Measurements from ENCODE around the gene CPNE9.

CPNE9 gene

GRCh38 chr3:9676785-9677184, 26.8 kb upstream of the CPNE9 start:
- Histone ChIP-seq H3K9ac (ENCODE audit: low read depth, low read length) (peak overlapping the region; percentile 49; the same call in 1 of the 2 replicates), H3K4me1 (ENCODE audit: insufficient read depth, low read length) (no peaks in the 10 kb centered on the region; the same call in 1 of the 2 replicates), H3K27ac (ENCODE audit: low read depth, low read length) (no peak overlapping the region), H3K9me3 (ENCODE audit: insufficient read depth, low read depth, low read length) (no peaks in the 10 kb centered on the region), H3K27me3 (ENCODE audit: insufficient read depth, low read length) (no peaks in the 10 kb centered on the region), H3K4me3 (ENCODE audit: low read length) (no peak overlapping the region), H3K36me3 (ENCODE audit: insufficient read depth, low read length) (peaks cover 82% of the 10 kb centered on the region)
- WGBS = 82% methylated on average over 6 of the region's 6 CpGs

DNA sequence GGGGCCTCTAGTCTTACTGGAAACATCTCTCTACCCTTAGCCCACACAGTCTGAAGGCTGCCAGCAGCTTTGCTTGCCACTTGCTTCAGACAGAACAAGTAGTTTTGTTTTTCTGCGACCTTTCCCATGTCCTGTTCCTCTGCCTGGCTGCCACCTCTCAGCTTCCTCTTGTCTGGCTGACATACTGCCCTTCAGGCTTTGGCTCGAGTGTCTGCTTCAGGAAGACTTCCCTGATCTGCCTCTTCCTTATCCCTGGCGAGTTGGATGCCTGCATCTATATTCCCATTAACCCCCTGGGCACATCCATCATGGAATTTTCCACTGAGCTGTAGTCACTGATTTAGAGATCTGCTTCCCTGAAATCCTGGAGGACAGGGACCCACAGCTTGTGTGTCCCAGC, 25.1 kb upstream of the CPNE9 start:
- Histone ChIP-seq H3K9me3 (ENCODE audit: insufficient read depth, low read depth, low read length) (no peaks in the 10 kb centered on the region), H3K4me3 (ENCODE audit: low read length) (no peak overlapping the region), H3K4me1 (ENCODE audit: insufficient read depth, low read length) (no peaks in the 10 kb centered on the region; the same call in 1 of the 2 replicates), H3K27me3 (ENCODE audit: insufficient read depth, low read length) (no peaks in the 10 kb centered on the region), H3K36me3 (ENCODE audit: insufficient read depth, low read length) (peaks cover 77% of the 10 kb centered on the region), H3K9ac (ENCODE audit: low read depth, low read length) (no peak overlapping the region), H3K27ac (ENCODE audit: low read depth, low read length) (no peak overlapping the region)
- WGBS = 87% methylated on average over 3 of the region's 3 CpGs

DNA sequence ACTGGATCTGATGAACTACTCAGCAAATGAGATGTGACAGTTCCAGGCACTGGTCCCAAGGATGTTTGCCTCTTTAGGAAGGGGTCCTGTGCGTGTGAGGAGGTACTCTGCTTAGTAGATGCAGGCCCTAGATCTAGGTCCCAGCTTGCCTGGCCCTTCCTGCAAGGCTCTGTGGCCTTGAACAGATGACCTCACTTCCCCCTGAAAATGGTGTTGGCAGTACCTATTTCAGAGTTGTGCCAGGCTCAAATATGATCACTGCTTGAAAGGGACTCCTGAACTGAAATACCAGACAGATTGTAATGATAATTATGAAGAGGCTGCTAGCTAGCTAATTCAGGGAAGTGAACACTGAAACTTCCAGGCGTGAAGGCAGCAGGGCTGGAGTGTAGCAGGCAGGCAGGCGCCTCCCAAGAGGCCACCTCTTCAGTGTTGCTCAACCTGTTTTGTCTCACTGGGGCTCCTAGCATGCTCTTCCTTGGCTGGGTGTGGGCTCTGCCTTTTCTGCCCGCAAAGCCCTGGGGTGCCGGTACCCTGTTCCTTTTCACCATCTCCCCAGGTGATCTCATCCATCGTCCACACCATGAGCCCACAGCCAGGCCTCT, 24.1 kb upstream of the CPNE9 start:
- H3K27me3 ChIP-seq (ENCODE audit: insufficient read depth, low read length) = no peaks in the 10 kb centered on the region
- WGBS = 92% methylated on average over 6 of the region's 6 CpGs
- H3K27ac ChIP-seq (ENCODE audit: low read depth, low read length) = no peak overlapping the region
- no peak overlapping the region for H3K4me3 ChIP-seq (ENCODE audit: low read length)
- H3K36me3 ChIP-seq (ENCODE audit: insufficient read depth, low read length) = peaks cover 77% of the 10 kb centered on the region
- H3K9me3 ChIP-seq (ENCODE audit: insufficient read depth, low read depth, low read length) = no peaks in the 10 kb centered on the region
- H3K9ac ChIP-seq (ENCODE audit: low read depth, low read length) = no peak overlapping the region
- no peaks in the 10 kb centered on the region; the same call in 1 of the 2 replicates for H3K4me1 ChIP-seq (ENCODE audit: insufficient read depth, low read length)

GRCh38 chr3:9681011-9681722, 22.5 kb upstream of the CPNE9 start:
- Histone ChIP-seq H3K9me3 (ENCODE audit: insufficient read depth, low read depth, low read length) (no peaks in the 10 kb centered on the region), H3K4me3 (ENCODE audit: low read length) (no peak overlapping the region), H3K36me3 (ENCODE audit: insufficient read depth, low read length) (peaks cover 84% of the 10 kb centered on the region), H3K27ac (ENCODE audit: low read depth, low read length) (no peak overlapping the region), H3K9ac (ENCODE audit: low read depth, low read length) (no peak overlapping the region), H3K27me3 (ENCODE audit: insufficient read depth, low read length) (no peaks in the 10 kb centered on the region), H3K4me1 (ENCODE audit: insufficient read depth, low read length) (no peaks in the 10 kb centered on the region; the same call in 1 of the 2 replicates)
- 93% methylated on average over 7 of the region's 7 CpGs for WGBS

DNA sequence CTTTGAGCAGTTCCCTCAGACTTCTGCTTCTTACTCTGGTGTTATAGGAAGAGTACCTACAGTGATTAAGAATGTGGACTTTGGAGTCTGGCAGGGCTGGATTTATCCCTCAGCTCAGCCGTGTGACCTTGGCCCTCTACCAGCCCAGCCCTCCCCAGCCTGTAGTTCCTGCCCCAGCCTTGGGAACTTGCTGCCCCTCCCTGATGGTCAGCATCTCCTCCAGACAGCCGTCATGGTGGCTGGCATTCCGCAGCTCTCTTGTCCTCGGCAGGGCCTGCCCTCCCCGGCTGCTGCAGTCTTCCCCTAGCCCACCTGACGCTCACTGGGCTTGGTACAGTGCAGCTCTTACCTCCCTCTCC, 21.9 kb upstream of the CPNE9 start:
- H3K9ac ChIP-seq (ENCODE audit: low read depth, low read length) = no peak overlapping the region
- H3K27me3 ChIP-seq (ENCODE audit: insufficient read depth, low read length) = no peaks in the 10 kb centered on the region
- 89% methylated on average over 6 of the region's 6 CpGs for WGBS
- H3K27ac ChIP-seq (ENCODE audit: low read depth, low read length) = no peak overlapping the region
- H3K9me3 ChIP-seq (ENCODE audit: insufficient read depth, low read depth, low read length) = no peaks in the 10 kb centered on the region
- no peaks in the 10 kb centered on the region; the same call in 1 of the 2 replicates for H3K4me1 ChIP-seq (ENCODE audit: insufficient read depth, low read length)
- no peak overlapping the region for H3K4me3 ChIP-seq (ENCODE audit: low read length)
- H3K36me3 ChIP-seq (ENCODE audit: insufficient read depth, low read length) = peaks cover 89% of the 10 kb centered on the region

DNA sequence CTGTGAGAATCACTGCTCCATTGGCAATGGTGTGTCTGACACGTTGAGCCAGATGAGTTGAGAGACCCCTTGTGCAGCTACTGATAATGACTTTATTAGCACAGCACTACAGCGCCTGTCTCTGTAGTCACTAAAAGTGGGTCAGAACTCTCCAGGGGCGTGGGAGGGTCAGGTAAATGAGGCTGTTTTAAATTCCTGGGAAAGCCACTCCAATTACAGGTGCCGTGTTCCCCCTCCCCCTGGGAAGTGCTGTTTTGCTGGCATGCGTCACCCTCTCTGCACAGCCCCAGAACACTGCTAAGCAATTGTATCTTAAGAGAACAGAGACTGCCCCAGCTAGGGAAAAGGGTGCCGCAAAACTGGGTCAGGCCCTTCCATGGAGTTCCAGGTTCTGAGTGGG, 21.5 kb upstream of the CPNE9 start:
- Histone ChIP-seq H3K9ac (ENCODE audit: low read depth, low read length) (no peak overlapping the region), H3K4me3 (ENCODE audit: low read length) (no peak overlapping the region), H3K36me3 (ENCODE audit: insufficient read depth, low read length) (peaks cover 89% of the 10 kb centered on the region), H3K9me3 (ENCODE audit: insufficient read depth, low read depth, low read length) (no peaks in the 10 kb centered on the region), H3K27ac (ENCODE audit: low read depth, low read length) (no peak overlapping the region), H3K27me3 (ENCODE audit: insufficient read depth, low read length) (no peaks in the 10 kb centered on the region), H3K4me1 (ENCODE audit: insufficient read depth, low read length) (no peaks in the 10 kb centered on the region; the same call in 1 of the 2 replicates)
- WGBS = 96% methylated on average over 6 of the region's 6 CpGs

GRCh38 chr3:9683426-9683825, 20.2 kb upstream of the CPNE9 start:
- Histone ChIP-seq H3K27me3 (ENCODE audit: insufficient read depth, low read length) (no peaks in the 10 kb centered on the region), H3K27ac (ENCODE audit: low read depth, low read length) (no peak overlapping the region), H3K4me3 (ENCODE audit: low read length) (no peak overlapping the region), H3K36me3 (ENCODE audit: insufficient read depth, low read length) (peaks cover 85% of the 10 kb centered on the region), H3K4me1 (ENCODE audit: insufficient read depth, low read length) (no peaks in the 10 kb centered on the region), H3K9ac (ENCODE audit: low read depth, low read length) (no peak overlapping the region), H3K9me3 (ENCODE audit: insufficient read depth, low read depth, low read length) (no peaks in the 10 kb centered on the region)
- WGBS = 95% methylated on average over 3 of the region's 3 CpGs

- Histone ChIP-seq H3K9me3 (ENCODE audit: insufficient read depth, low read depth, low read length) (no peaks in the 10 kb centered on the region), H3K36me3 (ENCODE audit: insufficient read depth, low read length) (peaks cover 84% of the 10 kb centered on the region), H3K27ac (ENCODE audit: low read depth, low read length) (no peak overlapping the region), H3K4me1 (ENCODE audit: insufficient read depth, low read length) (no peaks in the 10 kb centered on the region), H3K4me3 (ENCODE audit: low read length) (no peak overlapping the region), H3K9ac (ENCODE audit: low read depth, low read length) (no peak overlapping the region), H3K27me3 (ENCODE audit: insufficient read depth, low read length) (no peaks in the 10 kb centered on the region)
- 94% methylated on average over 18 of the region's 18 CpGs for WGBS
Observed at GRCh38 chr3:9685216-9686049, 18.2 kb upstream of the CPNE9 start.

- Histone ChIP-seq H3K9me3 (ENCODE audit: insufficient read depth, low read depth, low read length) (no peaks in the 10 kb centered on the region), H3K9ac (ENCODE audit: low read depth, low read length) (no peak overlapping the region), H3K4me3 (ENCODE audit: low read length) (no peak overlapping the region)
Observed at GRCh38 chr3:9686050-9686550, 17.5 kb upstream of the CPNE9 start.

GRCh38 chr3:9686703-9687102, 16.9 kb upstream of the CPNE9 start:
- Histone ChIP-seq H3K27ac (ENCODE audit: low read depth, low read length) (no peak overlapping the region), H3K36me3 (ENCODE audit: insufficient read depth, low read length) (peaks cover 85% of the 10 kb centered on the region), H3K9me3 (ENCODE audit: insufficient read depth, low read depth, low read length) (no peaks in the 10 kb centered on the region), H3K9ac (ENCODE audit: low read depth, low read length) (no peak overlapping the region), H3K27me3 (ENCODE audit: insufficient read depth, low read length) (no peaks in the 10 kb centered on the region), H3K4me1 (ENCODE audit: insufficient read depth, low read length) (no peaks in the 10 kb centered on the region), H3K4me3 (ENCODE audit: low read length) (no peak overlapping the region)
- 84% methylated on average over 3 of the region's 3 CpGs for WGBS

More at GRCh38 chr3:9686050-9686550, 17.5 kb upstream of the CPNE9 start:
- Histone ChIP-seq H3K27ac (ENCODE audit: low read depth, low read length) (no peak overlapping the region), H3K36me3 (ENCODE audit: insufficient read depth, low read length) (peaks cover 87% of the 10 kb centered on the region), H3K27me3 (ENCODE audit: insufficient read depth, low read length) (no peaks in the 10 kb centered on the region), H3K4me1 (ENCODE audit: insufficient read depth, low read length) (no peaks in the 10 kb centered on the region)
- WGBS = 94% methylated on average over 9 of the region's 9 CpGs

DNA sequence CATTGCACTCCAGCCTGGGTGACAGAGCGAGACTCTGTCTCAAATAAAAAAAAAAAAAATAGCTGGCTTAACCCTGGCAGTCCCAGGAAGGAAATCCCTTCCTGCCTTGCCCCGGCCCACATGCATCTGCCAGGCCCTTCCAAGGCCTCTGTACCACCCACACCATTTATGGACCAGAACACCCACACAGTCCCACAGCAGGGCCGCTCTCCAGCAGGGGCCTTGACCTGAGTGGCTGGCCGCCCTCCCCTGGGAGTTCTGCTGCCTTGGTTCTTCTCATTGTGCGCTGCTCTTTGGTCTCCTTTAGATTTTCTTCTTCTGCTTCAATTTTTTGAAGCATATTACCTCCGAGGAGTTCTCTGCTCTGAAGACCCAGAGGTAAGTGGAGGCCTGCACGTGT, 16.1 kb upstream of the CPNE9 start:
- H3K9ac ChIP-seq (ENCODE audit: low read depth, low read length) = no peak overlapping the region
- 95% methylated on average over 7 of the region's 7 CpGs for WGBS
- no peaks in the 10 kb centered on the region for H3K4me1 ChIP-seq (ENCODE audit: insufficient read depth, low read length)
- no peak overlapping the region for H3K27ac ChIP-seq (ENCODE audit: low read depth, low read length)
- H3K9me3 ChIP-seq (ENCODE audit: insufficient read depth, low read depth, low read length) = no peaks in the 10 kb centered on the region
- peaks cover 85% of the 10 kb centered on the region for H3K36me3 ChIP-seq (ENCODE audit: insufficient read depth, low read length)
- H3K27me3 ChIP-seq (ENCODE audit: insufficient read depth, low read length) = no peaks in the 10 kb centered on the region
- H3K4me3 ChIP-seq (ENCODE audit: low read length) = no peak overlapping the region
